Renal pelvis (tissue), 12 donors: ENCODE measurements around the gene CISTR. TPM values are rescaled to one million over a fixed set of nuclear protein-coding genes. Genes with fewer than 3 reads are reported as not detected.
"Not testable (repeated sequence)": the region's sequence is repeated elsewhere in the genome, so short reads cannot be mapped to it uniquely, and the experiment has no call there.

ENCODE experiments used
- DNase-seq: peaks from one replicate; pipeline ENCODE4 v3.0.0-alpha.2; 2013
- long read RNA-seq, 16 experiments: transcript quantifications; one replicate each; lab custom pipeline, GENCODE V29; 2026
- polyA plus RNA-seq, 3 donors: library from polyadenylated mRNA; unstranded; fragments of 120-200 nt; gene quantifications; one replicate each; pipeline ENCODE4 v1.2.1, GENCODE V29; 2013; ENCODE audit not compliant: insufficient read length in 3 of 3

The CISTR gene
- polyA plus RNA-seq: under 1 TPM in 1 of 3 donors, not detected in 2; 0.20 TPM
- long read RNA-seq, donor 1: 0 reads
- long read RNA-seq, donor 2: 0 reads
- long read RNA-seq, donor 3: 0 reads
- long read RNA-seq, donor 4: 0 reads
- long read RNA-seq, donor 5: 0 reads
- long read RNA-seq, donor 6: 0 reads
- long read RNA-seq, donor 7: 0 reads
- long read RNA-seq, donor 8: 0 reads
- long read RNA-seq, donor 9: 0 reads
- long read RNA-seq, donor 10: 0 reads
- long read RNA-seq, donor 11: 0 reads
- long read RNA-seq, donor 12: 0 reads
- long read RNA-seq, donor 13: 0 reads
- long read RNA-seq, donor 14: 0 reads
- long read RNA-seq, donor 15, partial matches to known transcripts: 6 of 6 reads
- long read RNA-seq, donor 15, other reads (novel, unspliced or antisense): 0 of 6 reads
- long read RNA-seq, donor 16: 0 reads

GRCh38 chr12:53751336-53752191, at the start of gene CISTR:
Gene CISTR, minus strand, starts transcription at chr12:53751979.
- DNase-seq: peak; percentile 71

GRCh38 chr12:53798575-53798974, 46.8 kb upstream of the CISTR start:
- no peak for DNase-seq

- DNase-seq: no peak
Observed at GRCh38 chr12:53795927-53796326, 44.1 kb upstream of the CISTR start.

GRCh38 chr12:53793221-53793620, 41.4 kb upstream of the CISTR start:
- no peak for DNase-seq

GRCh38 chr12:53791735-53792326, 40.1 kb upstream of the CISTR start:
- DNase-seq: no peak

GRCh38 chr12:53789570-53789969, 37.8 kb upstream of the CISTR start:
- no peak for DNase-seq

- DNase-seq: no peak
Observed at GRCh38 chr12:53788892-53789291, 37.1 kb upstream of the CISTR start.

GRCh38 chr12:53786411-53786810, 34.6 kb upstream of the CISTR start:
- DNase-seq: no peak

GRCh38 chr12:53785161-53785560, 33.4 kb upstream of the CISTR start:
- DNase-seq: no peak

GRCh38 chr12:53782093-53782703, 30.4 kb upstream of the CISTR start:
- no peak for DNase-seq

GRCh38 chr12:53781228-53781801, 29.5 kb upstream of the CISTR start:
- no peak for DNase-seq

GRCh38 chr12:53780323-53780722, 28.5 kb upstream of the CISTR start:
- no peak for DNase-seq

GRCh38 chr12:53779679-53780078, 27.9 kb upstream of the CISTR start:
- not testable (repeated sequence) for DNase-seq

- DNase-seq: no peak
Observed at GRCh38 chr12:53777936-53778644, 26.3 kb upstream of the CISTR start.

- DNase-seq: no peak
Observed at GRCh38 chr12:53777412-53777811, 25.6 kb upstream of the CISTR start.

- DNase-seq: no peak
Observed at GRCh38 chr12:53776872-53777271, 25.1 kb upstream of the CISTR start.

GRCh38 chr12:53775478-53776145, 23.8 kb upstream of the CISTR start:
- DNase-seq: no peak

- DNase-seq: no peak
Observed at GRCh38 chr12:53770281-53770680, 18.5 kb upstream of the CISTR start.

GRCh38 chr12:53768976-53769375, 17.2 kb upstream of the CISTR start:
- DNase-seq: no peak

- no peak for DNase-seq
Observed at GRCh38 chr12:53766881-53767280, 15.1 kb upstream of the CISTR start.

- DNase-seq: no peak
Observed at GRCh38 chr12:53765891-53766290, 14.1 kb upstream of the CISTR start.
